ENCODE results near the gene KLHL17. TPM values are rescaled to one million over a fixed set of nuclear protein-coding genes. Genes with fewer than 3 reads are reported as not detected.

KLHL17 gene
- polyA plus RNA-seq, 2 of the 4 experiments (the other 2 are of a cell fraction): 5.7 to 21.6 TPM

DNA sequence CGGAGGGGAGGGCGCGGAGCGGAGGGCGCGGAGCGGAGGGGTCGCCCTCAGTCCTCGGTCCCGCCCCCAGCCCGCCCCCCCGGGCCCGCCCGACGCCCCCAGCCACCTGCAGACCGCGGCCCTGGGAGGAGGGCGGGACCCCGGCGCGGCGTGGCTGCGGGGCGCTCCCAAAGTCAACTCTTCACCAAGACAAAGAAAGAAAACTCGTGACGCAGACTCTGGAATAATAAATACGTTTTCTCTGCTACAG lies 38.3 kb downstream of the KLHL17 start (continued):
- no peak for TF ChIP-seq MYC (IDR thresholded peaks at IDR 0.05; ENCODE audit: borderline replicate concordance, low read length)
- no peak for TF ChIP-seq HOXB13 (CRISPR knock-in tag; IDR thresholded peaks at IDR 0.05; ENCODE audit: low read depth)
- no peak for TF ChIP-seq POLR2A (IDR thresholded peaks at IDR 0.05; ENCODE audit: low read length)

DNA sequence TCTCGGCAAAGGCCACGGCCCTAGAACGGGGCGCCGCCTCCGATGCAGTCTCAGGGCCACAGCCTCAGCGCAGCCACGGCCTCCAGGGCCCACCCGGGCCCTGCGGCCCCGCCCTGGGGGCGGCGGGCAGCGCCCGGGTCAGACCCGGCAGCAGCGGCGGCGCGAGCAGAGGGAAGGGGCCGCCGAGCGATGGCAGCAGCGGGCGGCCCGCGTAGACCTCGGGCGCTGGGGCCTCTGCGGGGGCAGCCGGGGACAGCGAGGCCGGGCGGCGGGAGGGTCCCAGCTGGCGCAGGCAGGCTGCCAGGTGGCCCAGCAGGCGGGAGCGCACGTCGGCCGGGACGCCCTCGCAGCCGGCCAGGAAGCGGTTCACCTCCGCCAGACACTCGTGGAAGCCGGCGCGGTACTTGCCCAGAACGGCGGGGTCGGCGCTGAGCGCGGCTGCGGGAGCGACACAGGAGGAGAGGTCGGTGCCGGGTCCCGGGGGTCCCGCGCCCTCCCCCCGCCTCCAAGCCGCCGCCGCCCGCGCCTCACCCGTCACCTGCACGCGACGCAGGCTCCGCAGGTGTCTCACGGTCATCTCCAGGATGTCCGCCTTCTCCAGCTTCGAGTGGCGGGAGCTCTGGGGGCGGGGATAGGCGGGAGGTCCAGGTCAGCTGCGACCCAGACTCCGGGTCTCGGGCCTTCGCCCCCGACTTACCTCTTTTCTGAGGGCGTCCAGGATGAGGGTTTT lies 38.8 kb downstream of the KLHL17 start:
- Histone ChIP-seq H3K4me2 (peak overlapping the region; percentile 95), H3K9me3 (no peaks in the 10 kb centered on the region), H3K4me3 (peak overlapping the region; percentile 77), H3K4me1 (peaks cover 14% of the 10 kb centered on the region), H3K27ac (peak overlapping the region; percentile 97 to 100)
- 0 out of 6 replicates have a peak, but pooled peaks of 1 of the 2 experiments have one; percentile 0 for ATAC-seq
- ChIA-PET POLR2A (interaction anchor here (0.6 to 1.0 kb wide), 2 partner anchors 60 to 83 kb away, joined by 3 read pairs; no protein-coding TSS in a partner anchor), CTCF (interaction anchor here (0.7 to 4.3 kb wide), 5 partner anchors 15 to 123 kb away, joined by 3 to 33 read pairs (median 4); partner anchors contain the start of gene ISG15)
- WGBS (ENCODE audit: missing lambda C conversion rate): 0% methylated on average over 5 of the region's 86 CpGs
- TF ChIP-seq JUNB (IDR thresholded peaks at IDR 0.05) (no peak), KDM1A (IDR thresholded peaks at IDR 0.05; ENCODE audit: low read depth) (no peak), MYC (IDR thresholded peaks at IDR 0.05; ENCODE audit: borderline replicate concordance, low read length) (no peak), FOXS1 (CRISPR knock-in tag; IDR thresholded peaks at IDR 0.05) (0 out of 2 replicates have a peak, but pooled peaks have one; percentile 24), RAD21 (conservative IDR thresholded peaks at IDR 0.05 in 1 of 2, IDR thresholded peaks at IDR 0.05 in 1 of 2) (no peak), RCOR1 (IDR thresholded peaks at IDR 0.05; ENCODE audit: low read depth, low read length) (no peak), TFCP2L1 (CRISPR knock-in tag; IDR thresholded peaks at IDR 0.05) (no peak), RFX5 (IDR thresholded peaks at IDR 0.05) (no peak), FOSB (CRISPR knock-in tag; IDR thresholded peaks at IDR 0.05) (no peak), EHMT2 (IDR thresholded peaks at IDR 0.05; ENCODE audit: low read depth) (no peak), CBX8 (IDR thresholded peaks at IDR 0.05) (no peak), HDAC2 (IDR thresholded peaks at IDR 0.05) (no peak), KDM5A (IDR thresholded peaks at IDR 0.05) (no peak)
- TF ChIP-seq, protein P1, sequence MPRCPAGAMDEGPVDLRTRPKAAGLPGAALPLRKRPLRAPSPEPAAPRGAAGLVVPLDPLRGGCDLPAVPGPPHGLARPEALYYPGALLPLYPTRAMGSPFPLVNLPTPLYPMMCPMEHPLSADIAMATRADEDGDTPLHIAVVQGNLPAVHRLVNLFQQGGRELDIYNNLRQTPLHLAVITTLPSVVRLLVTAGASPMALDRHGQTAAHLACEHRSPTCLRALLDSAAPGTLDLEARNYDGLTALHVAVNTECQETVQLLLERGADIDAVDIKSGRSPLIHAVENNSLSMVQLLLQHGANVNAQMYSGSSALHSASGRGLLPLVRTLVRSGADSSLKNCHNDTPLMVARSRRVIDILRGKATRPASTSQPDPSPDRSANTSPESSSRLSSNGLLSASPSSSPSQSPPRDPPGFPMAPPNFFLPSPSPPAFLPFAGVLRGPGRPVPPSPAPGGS (IDR thresholded peaks at IDR 0.05): no peak
- TF ChIP-seq, protein P2, sequence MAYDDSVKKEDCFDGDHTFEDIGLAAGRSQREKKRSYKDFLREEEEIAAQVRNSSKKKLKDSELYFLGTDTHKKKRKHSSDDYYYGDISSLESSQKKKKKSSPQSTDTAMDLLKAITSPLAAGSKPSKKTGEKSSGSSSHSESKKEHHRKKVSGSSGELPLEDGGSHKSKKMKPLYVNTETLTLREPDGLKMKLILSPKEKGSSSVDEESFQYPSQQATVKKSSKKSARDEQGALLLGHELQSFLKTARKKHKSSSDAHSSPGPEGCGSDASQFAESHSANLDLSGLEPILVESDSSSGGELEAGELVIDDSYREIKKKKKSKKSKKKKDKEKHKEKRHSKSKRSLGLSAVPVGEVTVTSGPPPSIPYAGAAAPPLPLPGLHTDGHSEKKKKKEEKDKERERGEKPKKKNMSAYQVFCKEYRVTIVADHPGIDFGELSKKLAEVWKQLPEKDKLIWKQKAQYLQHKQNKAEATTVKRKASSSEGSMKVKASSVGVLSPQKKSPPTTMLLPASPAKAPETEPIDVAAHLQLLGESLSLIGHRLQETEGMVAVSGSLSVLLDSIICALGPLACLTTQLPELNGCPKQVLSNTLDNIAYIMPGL (CRISPR knock-in tag; IDR thresholded peaks at IDR 0.05; ENCODE audit: borderline replicate concordance): no peak
- TF ChIP-seq, protein P3, sequence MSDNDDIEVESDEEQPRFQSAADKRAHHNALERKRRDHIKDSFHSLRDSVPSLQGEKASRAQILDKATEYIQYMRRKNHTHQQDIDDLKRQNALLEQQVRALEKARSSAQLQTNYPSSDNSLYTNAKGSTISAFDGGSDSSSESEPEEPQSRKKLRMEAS (IDR thresholded peaks at IDR 0.05): peak; percentile 5; the same call in 1 of the 2 replicates
- TF ChIP-seq, protein P4, sequence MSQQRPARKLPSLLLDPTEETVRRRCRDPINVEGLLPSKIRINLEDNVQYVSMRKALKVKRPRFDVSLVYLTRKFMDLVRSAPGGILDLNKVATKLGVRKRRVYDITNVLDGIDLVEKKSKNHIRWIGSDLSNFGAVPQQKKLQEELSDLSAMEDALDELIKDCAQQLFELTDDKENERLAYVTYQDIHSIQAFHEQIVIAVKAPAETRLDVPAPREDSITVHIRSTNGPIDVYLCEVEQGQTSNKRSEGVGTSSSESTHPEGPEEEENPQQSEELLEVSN (IDR thresholded peaks at IDR 0.05; ENCODE audit: borderline replicate concordance, low read depth): peak; percentile 55
- TF ChIP-seq, protein P5, sequence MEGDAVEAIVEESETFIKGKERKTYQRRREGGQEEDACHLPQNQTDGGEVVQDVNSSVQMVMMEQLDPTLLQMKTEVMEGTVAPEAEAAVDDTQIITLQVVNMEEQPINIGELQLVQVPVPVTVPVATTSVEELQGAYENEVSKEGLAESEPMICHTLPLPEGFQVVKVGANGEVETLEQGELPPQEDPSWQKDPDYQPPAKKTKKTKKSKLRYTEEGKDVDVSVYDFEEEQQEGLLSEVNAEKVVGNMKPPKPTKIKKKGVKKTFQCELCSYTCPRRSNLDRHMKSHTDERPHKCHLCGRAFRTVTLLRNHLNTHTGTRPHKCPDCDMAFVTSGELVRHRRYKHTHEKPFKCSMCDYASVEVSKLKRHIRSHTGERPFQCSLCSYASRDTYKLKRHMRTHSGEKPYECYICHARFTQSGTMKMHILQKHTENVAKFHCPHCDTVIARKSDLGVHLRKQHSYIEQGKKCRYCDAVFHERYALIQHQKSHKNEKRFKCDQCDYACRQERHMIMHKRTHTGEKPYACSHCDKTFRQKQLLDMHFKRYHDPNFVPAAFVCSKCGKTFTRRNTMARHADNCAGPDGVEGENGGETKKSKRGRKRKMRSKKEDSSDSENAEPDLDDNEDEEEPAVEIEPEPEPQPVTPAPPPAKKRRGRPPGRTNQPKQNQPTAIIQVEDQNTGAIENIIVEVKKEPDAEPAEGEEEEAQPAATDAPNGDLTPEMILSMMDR (IDR thresholded peaks at IDR 0.05): no peak
- no peak for DNase-seq (ENCODE audit: low read depth in 1 of 2, low spot score in 1 of 2)
- no peak for FAIRE-seq
